Measurements from ENCODE around the gene ASB2.

GRCh38 chr14:93963692-93964091 lies 12.7 kb downstream of the ASB2 start:
- no peak for TF ChIP-seq KDM5A (IDR thresholded peaks at IDR 0.05; ENCODE audit: low read length)
- no peak for TF ChIP-seq CTCF (IDR thresholded peaks at IDR 0.05; ENCODE audit: control extremely low read depth in 1 of 3, insufficient read depth in 1 of 3, low read depth in 1 of 3, low read length in 3 of 3)
- no peak for TF ChIP-seq EZH2 (IDR thresholded peaks at IDR 0.05; ENCODE audit: low read depth, low read length, severe bottlenecking)
- no peak for TF ChIP-seq POLR2A (IDR thresholded peaks at IDR 0.05; ENCODE audit: control extremely low read depth in 1 of 2, low read depth in 2 of 2, low read length in 2 of 2)
- no peak for TF ChIP-seq TAF1 (IDR thresholded peaks at IDR 0.05; ENCODE audit: low read depth, low read length)
- TF ChIP-seq EP300 (IDR thresholded peaks at IDR 0.05; ENCODE audit: borderline replicate concordance in 1 of 2, low read depth in 2 of 2, low read length in 2 of 2): no peak
